Measurements from ENCODE around the gene VARS1.

DNA sequence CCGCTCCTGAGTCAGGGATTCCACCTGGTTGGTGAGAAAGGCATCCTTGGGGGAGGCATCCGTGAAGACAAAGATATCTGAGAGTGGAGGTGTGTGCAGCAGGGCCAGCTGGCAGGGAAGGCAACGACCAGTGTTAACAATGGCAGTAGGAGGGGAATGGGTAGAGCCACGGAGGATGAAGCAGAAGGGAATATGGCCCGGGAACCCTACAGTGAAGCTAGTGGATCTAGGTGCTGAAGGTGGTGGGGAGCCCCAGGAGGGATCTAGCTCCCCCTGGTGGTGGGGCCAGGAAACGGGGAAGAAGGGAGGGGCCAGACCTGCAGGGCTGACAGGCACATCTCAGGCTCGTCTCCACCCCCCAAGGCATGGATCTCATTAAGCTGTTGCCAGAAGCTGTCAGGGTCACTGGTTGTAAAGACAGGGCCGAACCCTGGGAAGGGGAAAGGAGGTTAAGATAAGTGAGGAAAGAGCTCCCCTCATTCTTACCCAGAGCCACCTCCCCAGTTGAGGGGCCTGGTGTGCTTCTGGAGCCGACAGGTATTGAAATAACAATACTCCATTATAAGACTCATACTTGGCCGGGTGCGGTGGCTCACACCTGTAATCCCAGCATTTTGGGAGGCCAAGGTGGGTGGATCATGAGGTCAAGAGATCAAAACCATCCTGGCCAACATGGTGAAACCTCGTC is 25.7 kb downstream of the VARS1 start:
- no peak for TF ChIP-seq EZH2 (IDR thresholded peaks at IDR 0.05; ENCODE audit: low read depth)
- TF ChIP-seq, protein P1, sequence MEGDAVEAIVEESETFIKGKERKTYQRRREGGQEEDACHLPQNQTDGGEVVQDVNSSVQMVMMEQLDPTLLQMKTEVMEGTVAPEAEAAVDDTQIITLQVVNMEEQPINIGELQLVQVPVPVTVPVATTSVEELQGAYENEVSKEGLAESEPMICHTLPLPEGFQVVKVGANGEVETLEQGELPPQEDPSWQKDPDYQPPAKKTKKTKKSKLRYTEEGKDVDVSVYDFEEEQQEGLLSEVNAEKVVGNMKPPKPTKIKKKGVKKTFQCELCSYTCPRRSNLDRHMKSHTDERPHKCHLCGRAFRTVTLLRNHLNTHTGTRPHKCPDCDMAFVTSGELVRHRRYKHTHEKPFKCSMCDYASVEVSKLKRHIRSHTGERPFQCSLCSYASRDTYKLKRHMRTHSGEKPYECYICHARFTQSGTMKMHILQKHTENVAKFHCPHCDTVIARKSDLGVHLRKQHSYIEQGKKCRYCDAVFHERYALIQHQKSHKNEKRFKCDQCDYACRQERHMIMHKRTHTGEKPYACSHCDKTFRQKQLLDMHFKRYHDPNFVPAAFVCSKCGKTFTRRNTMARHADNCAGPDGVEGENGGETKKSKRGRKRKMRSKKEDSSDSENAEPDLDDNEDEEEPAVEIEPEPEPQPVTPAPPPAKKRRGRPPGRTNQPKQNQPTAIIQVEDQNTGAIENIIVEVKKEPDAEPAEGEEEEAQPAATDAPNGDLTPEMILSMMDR (conservative IDR thresholded peaks at IDR 0.05): peak; percentile 93
